Natural killer cell (primary cell): ENCODE results near the gene C3orf80. TPM values are rescaled to one million over a fixed set of nuclear protein-coding genes. Genes with fewer than 3 reads are reported as not detected.

ENCODE experiments used
- ATAC-seq, 3 donors: fragments of 150-1000 bp in 2 of 3; fragments of 200-7000 bp in 1 of 3; cut with Tn5 transposase; 1 replicate in 1 of 3; 2 replicates in 2 of 3; pipeline ENCODE4 v1.10.0; 2021; ENCODE audit warnings: mild to moderate bottlenecking in 2 of 3, moderate library complexity in 2 of 3
- DNase-seq, 2 donors: peaks; one replicate each; pipeline versions ENCODE4 v3.0.0 to v3.0.0-alpha.2; 2013 to 2021; ENCODE audit warnings: mixed read lengths in 1 of 2
- H3K27ac ChIP-seq: one replicate; pipeline ENCODE4 v1.5.1; 2013; ENCODE audit warnings: mild to moderate bottlenecking, low read length
- H3K27me3 ChIP-seq: one replicate; pipeline ENCODE4 v1.6.1; 2013; ENCODE audit warnings: low read length; ENCODE audit not compliant: control insufficient read depth, insufficient read depth
- H3K36me3 ChIP-seq: one replicate; pipeline ENCODE4 v1.6.1; 2013; ENCODE audit warnings: low read length; ENCODE audit not compliant: control insufficient read depth, insufficient read depth
- H3K4me1 ChIP-seq: one replicate; pipeline ENCODE4 v1.6.1; 2013; ENCODE audit warnings: low read length; ENCODE audit not compliant: control insufficient read depth, insufficient read depth
- H3K4me3 ChIP-seq: one replicate; pipeline ENCODE4 v1.5.1; 2013; ENCODE audit warnings: low read length
- H3K9me3 ChIP-seq: one replicate; pipeline ENCODE4 v1.6.1; 2013; ENCODE audit warnings: low read length; ENCODE audit not compliant: control insufficient read depth, insufficient read depth
- H3K27ac Mint-ChIP-seq, 2 donors: one replicate each; pipeline ENCODE4 v1.8.0; 2022; ENCODE audit warnings: mild to moderate bottlenecking in 2 of 2, mixed read lengths in 2 of 2, moderate library complexity in 1 of 2
- H3K27me3 Mint-ChIP-seq, 2 donors: one replicate each; pipeline ENCODE4 v1.8.0; 2022; ENCODE audit warnings: low read depth in 2 of 2, mixed read lengths in 2 of 2
- H3K36me3 Mint-ChIP-seq: one replicate; pipeline ENCODE4 v1.8.0; 2022; ENCODE audit warnings: mixed read lengths
- H3K4me1 Mint-ChIP-seq, 2 donors: one replicate each; pipeline ENCODE4 v1.8.0; 2022; ENCODE audit warnings: mixed read lengths in 2 of 2
- H3K4me3 Mint-ChIP-seq: one replicate; pipeline ENCODE4 v1.8.0; 2022; ENCODE audit warnings: mild to moderate bottlenecking, moderate library complexity, mixed read lengths
- H3K9me3 Mint-ChIP-seq, 2 donors: one replicate each; pipeline ENCODE4 v1.8.0; 2022; ENCODE audit warnings: mixed read lengths in 2 of 2
- WGBS: methylation state at CpG from one replicate; pipeline ENCODE4 v1.1.7; 2013; ENCODE audit warnings: missing lambda C conversion rate; ENCODE audit not compliant: insufficient coverage; 5-methylcytosine and 5-hydroxymethylcytosine counted together
- intact Hi-C: fragments of 100-400 bp; cut with micrococcal nuclease; formaldehyde crosslinking; loops from one replicate; pipeline ENCODE4 v1.14.2; 2022
- total RNA-seq, 4 donors: library from RNA; stranded (reverse); fragments of 120-200 nt in 1 of 4; gene quantifications; one replicate each; pipeline versions ENCODE4 v1.2.3 to v1.2.4, GENCODE V29; 2013 to 2022
- TF ChIP-seq, protein P1 (sequence below): fragments of 200-600 bp; IDR thresholded peaks from one replicate; pipeline ENCODE4 v1.8.0; 2022; ENCODE audit warnings: antibody characterized with exemption

The C3orf80 gene
- total RNA-seq, 3 donors from 2014 or later (not counting 1 experiment from before 2014, with no cell fraction given): not detected

DNA sequence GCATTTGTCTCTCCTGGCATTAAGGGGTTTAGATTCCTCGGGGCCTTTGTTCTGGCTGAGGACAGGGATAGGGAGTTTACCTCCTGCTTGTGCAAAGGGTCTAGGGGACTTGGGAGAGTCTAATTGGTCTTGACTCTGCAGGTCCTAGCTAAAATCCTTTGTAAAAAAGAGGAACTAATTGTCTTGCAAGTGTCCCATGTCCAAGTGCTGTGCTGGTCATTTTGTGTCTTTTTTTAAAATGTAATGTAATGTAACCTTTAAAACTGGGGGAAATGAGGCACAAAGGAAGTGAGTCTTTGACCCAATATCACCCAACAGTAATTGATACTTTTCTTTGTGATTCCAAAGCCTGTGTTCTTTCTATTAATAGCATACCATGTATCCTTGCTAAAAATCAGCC is 14.9 kb upstream of the C3orf80 start:
- H3K4me1 ChIP-seq: no peaks in the 10 kb centered on the region
- Mint-ChIP-seq H3K27me3 (peaks cover 14 to 32% of the 10 kb centered on the region in 2 donors), H3K4me3 (no peak overlapping the region), H3K36me3 (no peaks in the 10 kb centered on the region), H3K4me1 (no peaks in the 10 kb centered on the region), H3K27ac (no peak overlapping the region), H3K9me3 (no peaks in the 10 kb centered on the region)
- TF ChIP-seq, protein P1, sequence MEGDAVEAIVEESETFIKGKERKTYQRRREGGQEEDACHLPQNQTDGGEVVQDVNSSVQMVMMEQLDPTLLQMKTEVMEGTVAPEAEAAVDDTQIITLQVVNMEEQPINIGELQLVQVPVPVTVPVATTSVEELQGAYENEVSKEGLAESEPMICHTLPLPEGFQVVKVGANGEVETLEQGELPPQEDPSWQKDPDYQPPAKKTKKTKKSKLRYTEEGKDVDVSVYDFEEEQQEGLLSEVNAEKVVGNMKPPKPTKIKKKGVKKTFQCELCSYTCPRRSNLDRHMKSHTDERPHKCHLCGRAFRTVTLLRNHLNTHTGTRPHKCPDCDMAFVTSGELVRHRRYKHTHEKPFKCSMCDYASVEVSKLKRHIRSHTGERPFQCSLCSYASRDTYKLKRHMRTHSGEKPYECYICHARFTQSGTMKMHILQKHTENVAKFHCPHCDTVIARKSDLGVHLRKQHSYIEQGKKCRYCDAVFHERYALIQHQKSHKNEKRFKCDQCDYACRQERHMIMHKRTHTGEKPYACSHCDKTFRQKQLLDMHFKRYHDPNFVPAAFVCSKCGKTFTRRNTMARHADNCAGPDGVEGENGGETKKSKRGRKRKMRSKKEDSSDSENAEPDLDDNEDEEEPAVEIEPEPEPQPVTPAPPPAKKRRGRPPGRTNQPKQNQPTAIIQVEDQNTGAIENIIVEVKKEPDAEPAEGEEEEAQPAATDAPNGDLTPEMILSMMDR: no peak
- H3K36me3 ChIP-seq: no peaks in the 10 kb centered on the region
- no peak overlapping the region for H3K4me3 ChIP-seq
- DNase-seq (no peak), ATAC-seq (no peak)
- no peaks in the 10 kb centered on the region for H3K9me3 ChIP-seq
- no peak overlapping the region for H3K27ac ChIP-seq
- 100% methylated on average over 1 of the region's 1 CpG for WGBS
- intact Hi-C loops: no loop called here
- H3K27me3 ChIP-seq: no peaks in the 10 kb centered on the region

DNA sequence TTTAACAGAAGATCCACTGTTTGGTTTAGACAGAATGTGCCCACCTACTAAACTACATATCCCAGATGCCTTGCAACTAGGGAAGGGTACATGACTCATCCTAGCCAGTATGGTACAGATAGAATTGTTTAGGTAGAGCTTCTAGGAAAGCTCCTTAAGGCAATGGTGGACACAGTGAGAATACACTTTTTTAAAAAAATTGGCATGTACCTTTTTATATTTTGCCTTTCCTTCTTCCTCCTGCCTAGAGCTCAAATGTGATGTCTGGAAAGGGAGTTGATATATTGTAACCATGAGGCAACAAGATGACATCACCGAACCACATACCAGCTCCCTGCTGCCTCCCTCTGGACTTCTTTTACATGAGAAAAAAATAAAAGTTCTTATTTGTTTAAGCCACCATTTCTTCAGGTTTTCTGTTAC is 14.4 kb upstream of the C3orf80 start:
- H3K27me3 Mint-ChIP-seq: peaks cover 14 to 32% of the 10 kb centered on the region in 2 donors
- DNase-seq (no peak), ATAC-seq (no peak)
- no peak overlapping the region for H3K27ac Mint-ChIP-seq
- Histone ChIP-seq H3K4me1 (no peaks in the 10 kb centered on the region), H3K36me3 (no peaks in the 10 kb centered on the region), H3K27ac (no peak overlapping the region), H3K4me3 (no peak overlapping the region), H3K9me3 (no peaks in the 10 kb centered on the region), H3K27me3 (no peaks in the 10 kb centered on the region)
- TF ChIP-seq, protein P1: no peak
- intact Hi-C loops: no loop called here
- H3K9me3 Mint-ChIP-seq: no peaks in the 10 kb centered on the region
- H3K36me3 Mint-ChIP-seq: no peaks in the 10 kb centered on the region
- WGBS: no CpG with 5 or more reads among the region's 1 CpG
- no peaks in the 10 kb centered on the region for H3K4me1 Mint-ChIP-seq
- H3K4me3 Mint-ChIP-seq: no peak overlapping the region

DNA sequence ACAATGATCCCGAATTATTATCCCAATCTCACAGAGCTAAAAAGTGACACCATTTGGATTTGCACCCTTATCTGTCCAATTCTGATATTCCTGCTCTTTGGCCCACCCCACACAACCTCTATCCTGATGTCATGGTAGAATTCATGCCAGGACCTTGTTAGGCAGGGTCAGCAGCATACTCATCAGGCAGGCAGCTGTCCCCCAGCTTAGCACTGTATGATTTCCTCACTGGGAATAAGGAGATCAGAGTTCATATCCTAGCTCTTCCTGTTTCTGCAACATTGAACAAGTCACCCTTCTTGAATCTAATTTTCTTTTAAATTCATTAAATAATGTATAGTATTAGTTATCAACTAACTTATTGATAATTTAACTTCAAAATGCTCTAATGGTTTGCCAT is 12.0 kb upstream of the C3orf80 start:
- Mint-ChIP-seq H3K27ac (no peak overlapping the region), H3K36me3 (no peaks in the 10 kb centered on the region), H3K27me3 (peaks cover 11 to 32% of the 10 kb centered on the region in 2 donors), H3K4me3 (no peak overlapping the region), H3K9me3 (no peaks in the 10 kb centered on the region), H3K4me1 (no peaks in the 10 kb centered on the region)
- intact Hi-C loops: no loop called here
- no peaks in the 10 kb centered on the region for H3K36me3 ChIP-seq
- ATAC-seq: no peak
- DNase-seq: no peak
- H3K4me1 ChIP-seq: no peaks in the 10 kb centered on the region
- H3K4me3 ChIP-seq: no peak overlapping the region
- H3K27me3 ChIP-seq: peaks cover 2% of the 10 kb centered on the region
- TF ChIP-seq, protein P1: no peak
- 78% methylated on average over 1 of the region's 1 CpG for WGBS
- H3K27ac ChIP-seq: no peak overlapping the region
- no peaks in the 10 kb centered on the region for H3K9me3 ChIP-seq

DNA sequence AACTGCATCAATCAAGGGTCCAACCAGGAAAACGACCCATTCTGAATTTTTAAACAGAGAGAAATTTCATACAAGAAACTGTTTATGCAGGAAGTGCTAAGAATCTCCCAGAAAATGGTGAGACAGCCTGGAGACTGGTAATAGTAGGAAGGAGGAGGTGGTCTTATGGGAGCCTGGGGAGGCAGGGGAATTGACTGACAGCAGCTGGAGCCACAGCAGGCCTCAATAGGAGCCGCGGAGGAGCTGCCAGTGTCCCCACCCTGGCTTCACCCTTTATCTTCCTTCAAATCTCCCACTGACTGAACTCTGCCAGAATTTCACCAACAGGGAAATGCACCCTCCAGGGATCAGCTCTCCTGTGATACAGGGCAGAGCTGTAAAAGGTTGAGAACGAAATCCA is 7.5 kb upstream of the C3orf80 start:
- H3K4me1 Mint-ChIP-seq: no peaks in the 10 kb centered on the region
- TF ChIP-seq, protein P1: no peak
- 81% methylated on average over 4 of the region's 4 CpGs for WGBS
- H3K4me3 ChIP-seq: no peak overlapping the region
- no peak overlapping the region for H3K4me3 Mint-ChIP-seq
- no peaks in the 10 kb centered on the region for H3K36me3 Mint-ChIP-seq
- H3K27ac Mint-ChIP-seq: no peak overlapping the region
- peaks cover 20 to 39% of the 10 kb centered on the region in 2 donors for H3K27me3 Mint-ChIP-seq
- DNase-seq (no peak), ATAC-seq (no peak)
- no peaks in the 10 kb centered on the region for H3K9me3 Mint-ChIP-seq
- intact Hi-C loops: no loop called here
- H3K27ac ChIP-seq: no peak overlapping the region
- H3K27me3 ChIP-seq: peaks cover 5% of the 10 kb centered on the region
- H3K9me3 ChIP-seq: no peaks in the 10 kb centered on the region
- no peaks in the 10 kb centered on the region for H3K4me1 ChIP-seq
- no peaks in the 10 kb centered on the region for H3K36me3 ChIP-seq
